SK-N-MC (cell line): ENCODE data around the gene MRPL20.

Source experiments
- EZH2 ChIP-seq: fragments of 200-600 bp; sonication (generic); IDR thresholded peaks from one replicate; pipeline ENCODE4 v1.6.1; 2017; ENCODE audit warnings: antibody characterized with exemption
- POLR2AphosphoS5 ChIP-seq: IDR thresholded peaks from 2 replicates; pipeline ENCODE4 v1.6.1; 2012; ENCODE audit warnings: mild to moderate bottlenecking, low read depth, low read length, borderline replicate concordance

DNA sequence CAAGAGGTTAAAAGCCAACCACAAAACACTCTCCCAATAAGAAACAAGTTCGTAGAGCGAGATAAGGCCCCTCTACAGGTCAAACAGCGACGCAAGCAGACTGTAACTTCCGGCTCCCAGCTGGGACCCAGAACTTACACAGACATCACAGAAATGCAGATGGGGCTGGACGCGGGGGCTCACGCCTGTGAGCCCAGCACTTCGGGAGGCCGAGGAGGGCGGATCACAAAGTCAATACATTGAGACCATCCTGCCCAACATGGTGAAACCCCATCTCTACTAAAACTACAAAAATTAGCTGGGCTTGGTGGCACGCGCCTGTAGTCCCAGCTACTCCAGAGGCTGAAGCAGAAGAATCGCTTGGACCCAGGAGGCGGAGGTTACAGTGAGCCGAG lies 19.0 kb downstream of the MRPL20 start:
- TF ChIP-seq EZH2 (no peak), POLR2AphosphoS5 (no peak)
